Brain microvascular endothelial cell (primary cell): ENCODE measurements around the gene DDRGK1.

Experiments
- DNase-seq: peaks from one replicate; pipeline ENCODE4 v3.0.0-alpha.2; 2020
- H3K27ac ChIP-seq: fragments of 250-450 bp; sonication (Bioruptor Pico); 2 replicates; pipeline ENCODE4 v1.5.1; 2020; ENCODE audit warnings: mild to moderate bottlenecking, moderate library complexity
- H3K27me3 ChIP-seq: fragments of 250-450 bp; sonication (Bioruptor Pico); replicated peaks from 2 replicates; pipeline ENCODE4 v1.5.1; 2020; ENCODE audit warnings: mild to moderate bottlenecking
- H3K36me3 ChIP-seq: fragments of 250-450 bp; sonication (Bioruptor Pico); replicated peaks from 2 replicates; pipeline ENCODE4 v1.5.1; 2020; ENCODE audit warnings: mild to moderate bottlenecking
- H3K4me3 ChIP-seq: 2 replicates; pipeline ENCODE4 v1.5.1; 2011; ENCODE audit warnings: low read depth, mild to moderate bottlenecking, control low read depth, low read length, moderate library complexity
- in situ Hi-C: cut with HindIII; loops from 2 replicates; pipeline ENCODE4 v1.10.0; 2017; ENCODE audit warnings: low sequenced_read_pairs, low pct_ligation_motif_present
- TF ChIP-seq, protein P1 (sequence below): IDR thresholded peaks from 2 replicates; pipeline ENCODE4 v1.5.1; 2011; ENCODE audit warnings: low read depth, mild to moderate bottlenecking, moderate library complexity, low read length, control low read depth, inconsistent platforms; ENCODE audit errors: missing control alignments

Gene DDRGK1

DNA sequence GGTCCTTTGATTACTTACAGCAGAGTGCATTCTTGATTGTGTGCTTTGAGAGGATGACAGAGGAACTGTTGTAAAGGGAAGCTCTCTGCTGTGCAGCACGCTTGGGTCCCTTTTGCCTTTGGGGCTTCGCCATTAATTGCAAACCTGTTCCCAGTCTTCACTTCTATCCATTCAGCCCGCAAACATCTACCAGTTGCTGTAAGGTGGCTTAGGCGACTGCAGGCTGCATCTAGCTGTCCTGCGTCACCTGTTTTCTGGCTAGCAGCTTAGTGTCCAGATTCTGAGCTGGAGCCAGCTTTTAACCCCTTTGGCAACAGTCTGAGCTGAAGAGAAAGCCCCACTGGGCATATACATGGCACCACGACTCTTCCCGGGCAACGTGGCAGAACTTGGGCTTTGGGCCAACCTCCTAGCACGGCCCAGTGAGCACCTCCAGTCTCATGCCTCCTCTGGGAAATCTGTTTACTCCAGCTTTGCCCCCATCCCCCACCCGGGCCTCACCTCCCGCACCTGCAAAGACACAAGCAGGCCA is 42.3 kb downstream of the DDRGK1 start:
- Histone ChIP-seq H3K36me3 (no peaks in the 10 kb centered on the region), H3K27me3 (no peaks in the 10 kb centered on the region), H3K4me3 (no peak overlapping the region), H3K27ac (no peak overlapping the region)
- no peak for DNase-seq
- in situ Hi-C loops: no loop called here
- TF ChIP-seq, protein P1, sequence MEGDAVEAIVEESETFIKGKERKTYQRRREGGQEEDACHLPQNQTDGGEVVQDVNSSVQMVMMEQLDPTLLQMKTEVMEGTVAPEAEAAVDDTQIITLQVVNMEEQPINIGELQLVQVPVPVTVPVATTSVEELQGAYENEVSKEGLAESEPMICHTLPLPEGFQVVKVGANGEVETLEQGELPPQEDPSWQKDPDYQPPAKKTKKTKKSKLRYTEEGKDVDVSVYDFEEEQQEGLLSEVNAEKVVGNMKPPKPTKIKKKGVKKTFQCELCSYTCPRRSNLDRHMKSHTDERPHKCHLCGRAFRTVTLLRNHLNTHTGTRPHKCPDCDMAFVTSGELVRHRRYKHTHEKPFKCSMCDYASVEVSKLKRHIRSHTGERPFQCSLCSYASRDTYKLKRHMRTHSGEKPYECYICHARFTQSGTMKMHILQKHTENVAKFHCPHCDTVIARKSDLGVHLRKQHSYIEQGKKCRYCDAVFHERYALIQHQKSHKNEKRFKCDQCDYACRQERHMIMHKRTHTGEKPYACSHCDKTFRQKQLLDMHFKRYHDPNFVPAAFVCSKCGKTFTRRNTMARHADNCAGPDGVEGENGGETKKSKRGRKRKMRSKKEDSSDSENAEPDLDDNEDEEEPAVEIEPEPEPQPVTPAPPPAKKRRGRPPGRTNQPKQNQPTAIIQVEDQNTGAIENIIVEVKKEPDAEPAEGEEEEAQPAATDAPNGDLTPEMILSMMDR: no peak

DNA sequence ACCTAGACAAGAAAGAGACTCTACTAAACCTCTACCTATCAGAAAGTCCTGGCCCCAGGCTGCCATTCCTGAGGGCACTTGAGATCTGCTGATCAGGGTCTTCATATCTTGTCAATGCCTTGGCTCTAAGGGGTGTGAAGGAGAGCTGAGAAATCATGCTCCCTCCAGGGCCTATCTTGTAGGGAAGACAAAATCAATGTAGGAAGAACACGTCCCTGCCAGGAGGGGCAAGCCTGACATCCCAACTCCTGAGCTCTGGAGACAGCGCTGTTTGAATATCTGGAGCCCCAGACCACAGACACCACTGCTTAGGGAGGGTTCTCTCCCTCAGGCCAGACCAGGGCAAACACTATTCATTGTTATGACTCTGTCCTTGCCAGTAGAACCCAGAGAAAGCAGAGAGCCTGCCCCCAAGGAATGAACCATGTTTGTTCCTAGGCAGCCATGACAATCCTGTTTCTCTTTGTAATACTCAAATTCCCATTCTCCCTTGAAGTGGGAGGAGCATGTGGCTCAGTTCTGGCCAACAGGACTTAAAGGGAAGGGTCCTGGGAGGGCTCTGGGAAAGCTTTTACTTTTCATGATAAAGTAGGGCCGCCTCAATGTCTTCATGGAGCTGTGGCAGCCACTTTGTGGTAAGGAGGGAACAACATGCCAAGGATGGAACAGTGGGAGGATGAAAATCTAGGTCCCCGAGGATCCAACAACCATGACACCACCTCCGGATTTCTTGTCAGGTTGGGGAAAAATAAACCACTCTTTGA is 43.0 kb downstream of the DDRGK1 start:
- Histone ChIP-seq H3K36me3 (no peaks in the 10 kb centered on the region), H3K4me3 (no peak overlapping the region), H3K27me3 (no peaks in the 10 kb centered on the region), H3K27ac (no peak overlapping the region)
- in situ Hi-C loops: no loop called here
- DNase-seq: no peak
- TF ChIP-seq, protein P1: no peak

DNA sequence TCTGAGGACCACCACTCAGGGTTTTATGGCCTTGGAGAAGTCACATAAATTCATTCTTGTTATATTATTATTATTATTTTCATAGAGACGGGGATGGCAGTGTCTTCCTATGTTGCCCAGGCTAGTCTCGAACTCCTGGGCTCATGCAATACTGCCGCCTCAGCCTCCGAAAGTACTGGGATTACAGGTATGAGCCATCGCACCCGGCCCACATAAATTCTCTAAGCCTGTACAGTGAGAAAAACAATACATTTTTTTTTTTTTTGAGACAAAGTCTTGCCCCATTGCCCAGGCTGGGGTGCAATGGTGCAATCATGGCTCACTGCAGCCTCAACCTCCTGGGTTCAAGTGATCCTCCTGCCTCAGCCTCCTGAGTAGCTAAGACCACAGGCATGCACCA is 44.1 kb downstream of the DDRGK1 start:
- Histone ChIP-seq H3K4me3 (no peak overlapping the region), H3K27ac (no peak overlapping the region)
- no peak for DNase-seq

DNA sequence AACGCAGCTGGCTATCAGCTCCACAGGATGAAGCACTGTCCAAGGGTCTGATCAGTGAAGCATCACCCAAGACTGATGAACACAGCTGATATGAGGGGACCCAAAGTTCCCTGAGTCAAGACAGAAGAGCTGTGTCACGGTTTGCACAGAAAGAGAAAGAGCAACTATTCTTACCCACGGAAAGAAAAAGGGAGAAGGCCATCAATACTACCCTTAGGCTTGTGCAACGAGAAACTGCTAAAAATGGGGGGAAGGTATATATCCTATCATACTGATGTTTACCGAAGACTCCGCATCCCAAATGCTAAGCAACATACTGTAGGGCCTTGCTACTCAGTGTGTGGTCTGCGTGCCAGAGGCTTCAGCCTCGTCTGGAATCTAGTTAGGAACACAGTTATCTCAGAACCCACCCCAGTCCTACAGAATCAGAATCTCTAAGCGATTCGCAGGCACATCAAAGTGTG is 45.5 kb downstream of the DDRGK1 start:
- peak; percentile 5 for DNase-seq

More for the DNA sequence above, 44.1 kb downstream of the DDRGK1 start:
- in situ Hi-C loops: no loop called here
- H3K27me3 ChIP-seq: no peaks in the 10 kb centered on the region
- no peaks in the 10 kb centered on the region for H3K36me3 ChIP-seq
- TF ChIP-seq, protein P1: no peak

DNA sequence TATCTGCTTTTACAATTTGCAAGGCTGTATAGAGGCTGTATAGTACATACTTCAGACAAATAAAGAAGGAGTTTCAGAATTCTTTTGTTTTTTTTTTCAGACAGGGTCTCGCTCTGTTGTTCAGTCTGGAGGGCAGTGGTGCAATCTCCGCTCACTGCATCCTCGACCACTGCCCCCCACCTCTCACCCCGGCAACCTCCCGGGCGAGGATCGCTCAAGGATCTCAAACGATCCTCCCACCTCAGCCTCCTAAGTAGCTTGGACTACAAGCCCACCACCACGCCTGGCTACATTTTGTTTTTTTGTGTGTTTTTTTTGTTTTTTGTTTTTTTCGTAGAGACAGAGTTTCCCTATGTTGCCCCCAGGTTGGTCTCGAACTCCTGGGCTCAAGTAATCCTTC is 46.7 kb downstream of the DDRGK1 start:
- H3K4me3 ChIP-seq: no peak overlapping the region
- no peak overlapping the region for H3K27ac ChIP-seq
- TF ChIP-seq, protein P1: no peak

More for the DNA sequence above, 45.5 kb downstream of the DDRGK1 start:
- Histone ChIP-seq H3K27me3 (no peaks in the 10 kb centered on the region), H3K4me3 (peak overlapping the region; percentile 93), H3K27ac (peak overlapping the region; percentile 71), H3K36me3 (peaks cover 2% of the 10 kb centered on the region)
- TF ChIP-seq, protein P1: no peak
- in situ Hi-C loops: no loop called here

More for the DNA sequence above, 46.7 kb downstream of the DDRGK1 start:
- H3K36me3 ChIP-seq: peaks cover 2% of the 10 kb centered on the region
- in situ Hi-C loops: no loop called here
- DNase-seq: no peak
- no peaks in the 10 kb centered on the region for H3K27me3 ChIP-seq
